A549 (cell line): ENCODE data around the gene PGBD5. TPM values are rescaled to one million over a fixed set of nuclear protein-coding genes. Genes with fewer than 3 reads are reported as not detected.

Experiments
- ATAC-seq, 2 experiments: fragments of 200-7000 bp in 1 of 2; fragments of >200 bp in 1 of 2; cut with Nextera tagmentation in 1 of 2; cut with Tn5 transposase in 1 of 2; 3 replicates each; pipeline versions ENCODE4 v1.8.0 to v1.9.1; 2018 to 2020; ENCODE audit warnings: mild to moderate bottlenecking in 1 of 2, moderate library complexity in 1 of 2
- CTCF ChIA-PET: fragments of 300-600 bp; sonication (Branson Sonifier 250); formaldehyde crosslinking; extraction: SDS; loops from one replicate; lab custom pipeline; 2021; ENCODE audit warnings: antibody characterized with exemption, inconsistent platforms; lab: Yijun Ruan, JAX
- POLR2A ChIA-PET: fragments of 350-600 bp; formaldehyde crosslinking; extraction: SDS; loops from one replicate; lab custom pipeline; 2021; ENCODE audit warnings: antibody characterized with exemption, inconsistent platforms; lab: Yijun Ruan, JAX
- DNase-seq, 2 experiments: peaks; one replicate each; pipeline versions ENCODE4 v3.0.0 to v3.0.0-alpha.2; 2011 to 2016; ENCODE audit warnings: low read depth in 1 of 2, low spot score in 1 of 2
- FAIRE-seq: peaks from 2 replicates; lab custom pipeline; 2011; peaks lifted over from hg19 to GRCh38; lab: Jason Lieb, UNC
- H3K27ac ChIP-seq, 2 experiments: fragments of >200 bp; sonication (Bioruptor Twin); formaldehyde crosslinking; 3 replicates each; pipeline ENCODE4 v1.5.1; 2016 to 2017
- H3K4me1 ChIP-seq: fragments of >200 bp; sonication (Bioruptor Twin); formaldehyde crosslinking; 3 replicates; pipeline ENCODE4 v1.6.1; 2016
- H3K4me2 ChIP-seq: fragments of >200 bp; sonication (Bioruptor Twin); formaldehyde crosslinking; 3 replicates; pipeline ENCODE4 v1.6.1; 2016
- H3K4me3 ChIP-seq: fragments of >200 bp; sonication (Bioruptor Twin); formaldehyde crosslinking; 3 replicates; pipeline ENCODE4 v1.5.1; 2016
- H3K9me3 ChIP-seq: fragments of >200 bp; sonication (Bioruptor Twin); formaldehyde crosslinking; 3 replicates; pipeline ENCODE4 v1.6.1; 2016
- FOSL2 ChIP-seq, 2 experiments: fragments of 450-650 bp in 1 of 2; fragments of >200 bp in 1 of 2; sonication (Bioruptor Twin) in 1 of 2; formaldehyde crosslinking; IDR thresholded peaks; 2 replicates each; pipeline versions ENCODE4 v1.5.0 to v1.6.1; 2016 to 2020; ENCODE audit warnings: mild to moderate bottlenecking in 1 of 2, moderate library complexity in 1 of 2
- MAX ChIP-seq: IDR thresholded peaks from 2 replicates; pipeline ENCODE4 v1.6.1; 2012
- NR3C1 ChIP-seq: fragments of >200 bp; sonication (Bioruptor Twin); formaldehyde crosslinking; IDR thresholded peaks from 3 replicates; pipeline ENCODE4 v1.6.1; 2017
- ZC3H11A ChIP-seq: fragments of 450-650 bp; IDR thresholded peaks from 2 replicates; pipeline ENCODE4 v1.6.1; 2014; ENCODE audit warnings: antibody characterized with exemption, mild to moderate bottlenecking
- WGBS: methylation state at CpG from one replicate; pipeline ENCODE4 v1.1.6; 2017; ENCODE audit errors: missing lambda C conversion rate; 5-methylcytosine and 5-hydroxymethylcytosine counted together
- polyA plus RNA-seq, 4 experiments: library from polyadenylated mRNA; depleted of rRNA in 3 of 4; stranded (reverse); fragments of >200 nt; fragmentation: RNase III in 1 of 4; extraction: RNeasy Plus Mini Kit Qiagen cat#74134 plus additional on column Dnase treatment in 1 of 4; gene quantifications; 2 replicates in 3 of 4; 3 replicates in 1 of 4; pipeline ENCODE4 v1.2.3, GENCODE V29; 2011 to 2017
- TF ChIP-seq, protein P1 (sequence below): fragments of 200-600 bp; sonication (generic); IDR thresholded peaks from 2 replicates; pipeline ENCODE4 v1.6.1; 2016; ENCODE audit warnings: antibody characterized with exemption, mild to moderate bottlenecking, moderate library complexity
- TF ChIP-seq, protein P2 (sequence below): fragments of 250-450 bp; sonication (Bioruptor Pico); IDR thresholded peaks from 2 replicates; pipeline ENCODE4 v1.5.0; 2021; ENCODE audit warnings: mild to moderate bottlenecking, moderate library complexity, borderline replicate concordance

PGBD5 gene
- polyA plus RNA-seq, 2 of the 4 experiments (the other 2 are of a cell fraction), result 0.04 to 0.66 TPM

- TF ChIP-seq, protein P1, sequence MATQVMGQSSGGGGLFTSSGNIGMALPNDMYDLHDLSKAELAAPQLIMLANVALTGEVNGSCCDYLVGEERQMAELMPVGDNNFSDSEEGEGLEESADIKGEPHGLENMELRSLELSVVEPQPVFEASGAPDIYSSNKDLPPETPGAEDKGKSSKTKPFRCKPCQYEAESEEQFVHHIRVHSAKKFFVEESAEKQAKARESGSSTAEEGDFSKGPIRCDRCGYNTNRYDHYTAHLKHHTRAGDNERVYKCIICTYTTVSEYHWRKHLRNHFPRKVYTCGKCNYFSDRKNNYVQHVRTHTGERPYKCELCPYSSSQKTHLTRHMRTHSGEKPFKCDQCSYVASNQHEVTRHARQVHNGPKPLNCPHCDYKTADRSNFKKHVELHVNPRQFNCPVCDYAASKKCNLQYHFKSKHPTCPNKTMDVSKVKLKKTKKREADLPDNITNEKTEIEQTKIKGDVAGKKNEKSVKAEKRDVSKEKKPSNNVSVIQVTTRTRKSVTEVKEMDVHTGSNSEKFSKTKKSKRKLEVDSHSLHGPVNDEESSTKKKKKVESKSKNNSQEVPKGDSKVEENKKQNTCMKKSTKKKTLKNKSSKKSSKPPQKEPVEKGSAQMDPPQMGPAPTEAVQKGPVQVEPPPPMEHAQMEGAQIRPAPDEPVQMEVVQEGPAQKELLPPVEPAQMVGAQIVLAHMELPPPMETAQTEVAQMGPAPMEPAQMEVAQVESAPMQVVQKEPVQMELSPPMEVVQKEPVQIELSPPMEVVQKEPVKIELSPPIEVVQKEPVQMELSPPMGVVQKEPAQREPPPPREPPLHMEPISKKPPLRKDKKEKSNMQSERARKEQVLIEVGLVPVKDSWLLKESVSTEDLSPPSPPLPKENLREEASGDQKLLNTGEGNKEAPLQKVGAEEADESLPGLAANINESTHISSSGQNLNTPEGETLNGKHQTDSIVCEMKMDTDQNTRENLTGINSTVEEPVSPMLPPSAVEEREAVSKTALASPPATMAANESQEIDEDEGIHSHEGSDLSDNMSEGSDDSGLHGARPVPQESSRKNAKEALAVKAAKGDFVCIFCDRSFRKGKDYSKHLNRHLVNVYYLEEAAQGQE, result no peak
- TF ChIP-seq FOSL2 (IDR thresholded peaks at IDR 0.05) (no peak), FOSL2 (CRISPR knock-in tag; IDR thresholded peaks at IDR 0.05) (no peak), NR3C1 (no peak)
These were observed 134.2 kb downstream of the PGBD5 start (continued) for GRCh38 chr1:230291731-230292620.

DNA sequence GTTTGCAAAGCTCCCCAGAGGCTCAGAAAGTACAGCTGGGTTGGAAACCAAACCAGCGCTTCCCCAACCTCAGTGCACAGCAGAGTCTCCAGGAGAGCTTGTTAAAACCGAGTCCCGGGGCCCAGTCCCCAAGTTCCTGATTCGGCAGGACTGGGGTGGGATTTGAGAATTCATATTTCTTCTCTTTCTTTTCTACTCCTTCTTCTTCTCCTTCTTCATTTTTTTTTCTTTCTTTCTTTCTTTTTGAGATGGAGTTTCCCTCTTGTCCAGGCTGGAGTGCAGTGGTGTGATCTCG, 136.8 kb downstream of the PGBD5 start:
- 65% methylated on average over 5 of the region's 5 CpGs for WGBS
- no peaks in the 10 kb centered on the region for H3K4me1 ChIP-seq
- TF ChIP-seq ZC3H11A (no peak), MAX (no peak)
- TF ChIP-seq, all 56 proteins: peak for 0
- ChIA-PET CTCF (interaction anchor here (0.8 to 1.8 kb wide), 4 partner anchors 11 to 22 kb away, joined by 3 to 5 read pairs (median 4); no protein-coding TSS in a partner anchor), POLR2A (no interaction called here)
- Histone ChIP-seq H3K4me3 (no peak overlapping the region), H3K27ac (no peak overlapping the region), H3K4me2 (no peak overlapping the region), H3K9me3 (no peaks in the 10 kb centered on the region)
- no peak for DNase-seq
- ATAC-seq, result no peak
- no peak for FAIRE-seq

DNA sequence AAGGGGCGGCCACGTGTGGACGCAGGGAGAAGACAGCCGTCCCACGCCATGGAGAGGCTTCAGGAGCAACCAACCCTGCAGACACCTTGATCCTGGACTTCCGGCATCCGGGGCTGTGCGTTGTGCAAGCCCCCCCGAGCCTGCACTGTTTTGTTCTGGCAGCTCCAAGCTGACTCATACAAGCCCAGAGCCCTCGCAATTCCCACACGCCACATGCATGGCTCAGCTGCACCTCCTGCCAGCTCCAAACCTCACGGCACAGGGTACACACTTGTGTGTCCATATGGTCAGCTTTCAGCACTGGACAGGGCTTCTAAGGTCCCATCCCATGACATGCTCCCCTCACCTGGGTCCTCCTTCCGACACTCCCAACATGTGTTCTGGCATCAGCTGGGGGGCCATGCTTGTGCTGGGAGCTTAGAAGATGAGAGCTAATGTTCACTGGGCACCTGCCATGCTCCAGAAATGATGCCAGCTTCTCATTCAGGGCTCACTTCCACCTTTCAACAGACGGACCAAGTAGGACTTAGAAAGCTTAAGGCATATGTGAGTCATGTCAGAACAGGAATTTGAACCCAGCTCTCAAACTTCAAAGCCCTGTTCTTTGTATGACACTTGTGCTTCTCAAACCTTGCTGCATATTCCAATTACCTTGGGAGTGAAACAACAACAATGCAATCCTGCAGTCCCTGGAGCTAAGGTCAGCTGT, 137.3 kb downstream of the PGBD5 start:
- no peak for DNase-seq
- Histone ChIP-seq H3K4me1 (no peaks in the 10 kb centered on the region), H3K27ac (no peak overlapping the region), H3K4me2 (no peak overlapping the region), H3K4me3 (no peak overlapping the region), H3K9me3 (no peaks in the 10 kb centered on the region)
- peak; percentile 41 to 51 for ATAC-seq
- 67% methylated on average over 14 of the region's 14 CpGs for WGBS
- ChIA-PET POLR2A (no interaction called here), CTCF (interaction anchor here (0.8 to 1.8 kb wide), 6 partner anchors 12 to 43 kb away, joined by 3 to 5 read pairs (median 3); no protein-coding TSS in a partner anchor)
- no peak for FAIRE-seq
- TF ChIP-seq, protein P2, sequence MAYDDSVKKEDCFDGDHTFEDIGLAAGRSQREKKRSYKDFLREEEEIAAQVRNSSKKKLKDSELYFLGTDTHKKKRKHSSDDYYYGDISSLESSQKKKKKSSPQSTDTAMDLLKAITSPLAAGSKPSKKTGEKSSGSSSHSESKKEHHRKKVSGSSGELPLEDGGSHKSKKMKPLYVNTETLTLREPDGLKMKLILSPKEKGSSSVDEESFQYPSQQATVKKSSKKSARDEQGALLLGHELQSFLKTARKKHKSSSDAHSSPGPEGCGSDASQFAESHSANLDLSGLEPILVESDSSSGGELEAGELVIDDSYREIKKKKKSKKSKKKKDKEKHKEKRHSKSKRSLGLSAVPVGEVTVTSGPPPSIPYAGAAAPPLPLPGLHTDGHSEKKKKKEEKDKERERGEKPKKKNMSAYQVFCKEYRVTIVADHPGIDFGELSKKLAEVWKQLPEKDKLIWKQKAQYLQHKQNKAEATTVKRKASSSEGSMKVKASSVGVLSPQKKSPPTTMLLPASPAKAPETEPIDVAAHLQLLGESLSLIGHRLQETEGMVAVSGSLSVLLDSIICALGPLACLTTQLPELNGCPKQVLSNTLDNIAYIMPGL (CRISPR knock-in tag), result no peak
- TF ChIP-seq, protein P1, result peak; percentile 74; the same call in 1 of the 2 replicates
